Testis (tissue), 3 donors: ENCODE measurements around the gene PSMF1. TPM values are rescaled to one million over a fixed set of nuclear protein-coding genes. Genes with fewer than 3 reads are reported as not detected.

Source experiments
- DNase-seq: peaks from one replicate; pipeline ENCODE4 v3.0.0-alpha.2; 2019
- H3K27ac ChIP-seq, 2 donors: fragments of 200-600 bp; sonication (generic); one replicate each; pipeline ENCODE4 v1.5.1; 2019
- H3K27me3 ChIP-seq: fragments of 200-600 bp; sonication (generic); one replicate; pipeline ENCODE4 v1.5.1; 2019
- H3K36me3 ChIP-seq: fragments of 200-600 bp; sonication (generic); one replicate; pipeline ENCODE4 v1.5.1; 2017; ENCODE audit warnings: low read depth; ENCODE audit errors: missing control alignments
- H3K4me1 ChIP-seq: fragments of 200-600 bp; sonication (generic); one replicate; pipeline ENCODE4 v1.5.1; 2019
- H3K4me3 ChIP-seq, 2 donors: fragments of 200-600 bp; sonication (generic); one replicate each; pipeline ENCODE4 v1.5.1; 2017 to 2019
- H3K9me3 ChIP-seq: fragments of 200-600 bp; sonication (generic); one replicate; pipeline ENCODE4 v1.5.1; 2017
- POLR2A ChIP-seq: fragments of 450-650 bp; IDR thresholded peaks from one replicate; pipeline ENCODE4 v1.6.1; 2017; ENCODE audit warnings: antibody characterized with exemption, mild to moderate bottlenecking, moderate library complexity
- WGBS, 2 donors: methylation state at CpG; one replicate each; pipeline ENCODE4 v1.1.5; 2018; 5-methylcytosine and 5-hydroxymethylcytosine counted together
- intact Hi-C: fragments of 100-400 bp; cut with DNase I; formaldehyde crosslinking; loops from one replicate; pipeline ENCODE4 v1.15.1; 2023; ENCODE audit warnings: low total_unique reads
- polyA plus RNA-seq: library from polyadenylated mRNA; stranded (reverse); fragments of 350-450 nt; fragmentation: Illumina TruSeq; extraction: RNeasy Lipid Tissue Mini Kit (QIAGEN cat#74804); gene quantifications from one replicate; pipeline ENCODE4 v1.2.3, GENCODE V29; 2014; ENCODE audit warnings: low read depth, low replicate concordance; ENCODE audit not compliant: insufficient read depth
- total RNA-seq, 2 donors: library from RNA; depleted of rRNA; stranded (reverse); fragments of >200 nt; gene quantifications; one replicate each; pipeline ENCODE4 v1.2.3, GENCODE V29; 2016
- TF ChIP-seq, protein P1 (sequence below), 3 experiments: fragments of 450-650 bp in 2 of 3; fragments of 200-600 bp in 1 of 3; sonication (generic) in 1 of 3; IDR thresholded peaks; one replicate each; pipeline ENCODE4 v1.5.1; 2016 to 2019; ENCODE audit warnings: antibody characterized with exemption in 3 of 3, mild to moderate bottlenecking in 2 of 3, moderate library complexity in 1 of 3

The PSMF1 gene
- total and polyA plus RNA-seq, 3 donors from 2014 or later = 265 to 380 (median 331) TPM

- TF ChIP-seq POLR2A = no peak
- TF ChIP-seq, protein P1, sequence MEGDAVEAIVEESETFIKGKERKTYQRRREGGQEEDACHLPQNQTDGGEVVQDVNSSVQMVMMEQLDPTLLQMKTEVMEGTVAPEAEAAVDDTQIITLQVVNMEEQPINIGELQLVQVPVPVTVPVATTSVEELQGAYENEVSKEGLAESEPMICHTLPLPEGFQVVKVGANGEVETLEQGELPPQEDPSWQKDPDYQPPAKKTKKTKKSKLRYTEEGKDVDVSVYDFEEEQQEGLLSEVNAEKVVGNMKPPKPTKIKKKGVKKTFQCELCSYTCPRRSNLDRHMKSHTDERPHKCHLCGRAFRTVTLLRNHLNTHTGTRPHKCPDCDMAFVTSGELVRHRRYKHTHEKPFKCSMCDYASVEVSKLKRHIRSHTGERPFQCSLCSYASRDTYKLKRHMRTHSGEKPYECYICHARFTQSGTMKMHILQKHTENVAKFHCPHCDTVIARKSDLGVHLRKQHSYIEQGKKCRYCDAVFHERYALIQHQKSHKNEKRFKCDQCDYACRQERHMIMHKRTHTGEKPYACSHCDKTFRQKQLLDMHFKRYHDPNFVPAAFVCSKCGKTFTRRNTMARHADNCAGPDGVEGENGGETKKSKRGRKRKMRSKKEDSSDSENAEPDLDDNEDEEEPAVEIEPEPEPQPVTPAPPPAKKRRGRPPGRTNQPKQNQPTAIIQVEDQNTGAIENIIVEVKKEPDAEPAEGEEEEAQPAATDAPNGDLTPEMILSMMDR (IDR thresholded peaks at IDR 0.05) = no peak
- Histone ChIP-seq H3K9me3 (no peaks in the 10 kb centered on the region), H3K27me3 (no peaks in the 10 kb centered on the region), H3K4me3 (no peak overlapping the region), H3K27ac (no peak overlapping the region), H3K36me3 (no peaks in the 10 kb centered on the region), H3K4me1 (no peaks in the 10 kb centered on the region)
- no peak for DNase-seq
- 53 to 70% methylated on average over 10 to 13 of the region's 13 CpGs for WGBS, 2 donors
- intact Hi-C loops = no loop called here
These were observed 68.1 kb downstream of the PSMF1 start for GRCh38 chr20:1186367-1186991.

DNA sequence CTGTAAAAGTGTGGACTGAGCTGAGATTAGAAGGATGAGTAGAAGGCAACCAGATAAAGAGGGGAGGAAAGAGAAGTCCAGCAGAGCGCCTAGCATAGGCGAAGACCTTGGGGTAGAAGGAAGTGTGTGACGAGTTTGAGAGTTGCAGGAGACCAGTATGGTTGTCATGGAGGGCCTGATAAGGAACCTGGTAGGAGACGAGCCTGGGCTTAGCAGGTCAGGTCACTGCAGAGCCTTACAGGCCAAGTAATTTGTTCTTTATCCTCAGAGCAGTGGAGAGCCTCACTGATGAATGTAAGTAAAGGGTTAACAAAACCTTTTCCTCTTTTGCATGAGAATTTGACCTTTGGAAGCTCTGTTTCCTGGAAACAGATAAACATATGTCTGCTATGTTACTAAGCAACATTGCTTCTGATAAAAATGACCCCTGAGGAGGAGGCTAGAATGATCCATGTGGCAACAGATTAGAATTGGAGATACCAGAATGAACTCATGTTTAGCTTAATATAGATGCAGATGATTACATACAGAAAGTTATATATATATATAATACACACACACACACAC lies 69.3 kb downstream of the PSMF1 start:
- no peak overlapping the region for H3K4me3 ChIP-seq
- DNase-seq = no peak
- TF ChIP-seq, protein P1 (IDR thresholded peaks at IDR 0.05) = no peak
- TF ChIP-seq POLR2A = no peak
- H3K27ac ChIP-seq = no peak overlapping the region
- no peaks in the 10 kb centered on the region for H3K27me3 ChIP-seq
- no peaks in the 10 kb centered on the region for H3K4me1 ChIP-seq
- intact Hi-C loops = no loop called here
- no peaks in the 10 kb centered on the region for H3K36me3 ChIP-seq
- 66 to 80% methylated on average over 4 of the region's 4 CpGs for whole genome bisulfite sequencing, 2 donors
- no peaks in the 10 kb centered on the region for H3K9me3 ChIP-seq

GRCh38 chr20:1188347-1188746 lies 69.9 kb downstream of the PSMF1 start:
- Histone ChIP-seq H3K27me3 (no peaks in the 10 kb centered on the region), H3K36me3 (no peaks in the 10 kb centered on the region), H3K9me3 (no peaks in the 10 kb centered on the region), H3K4me1 (no peaks in the 10 kb centered on the region), H3K27ac (no peak overlapping the region), H3K4me3 (no peak overlapping the region)
- TF ChIP-seq, protein P1 (IDR thresholded peaks at IDR 0.05) = no peak
- no peak for TF ChIP-seq POLR2A
- intact Hi-C loops = no loop called here
- DNase-seq = no peak
- 77 to 100% methylated on average over 1 of the region's 1 CpG for WGBS, 2 donors

DNA sequence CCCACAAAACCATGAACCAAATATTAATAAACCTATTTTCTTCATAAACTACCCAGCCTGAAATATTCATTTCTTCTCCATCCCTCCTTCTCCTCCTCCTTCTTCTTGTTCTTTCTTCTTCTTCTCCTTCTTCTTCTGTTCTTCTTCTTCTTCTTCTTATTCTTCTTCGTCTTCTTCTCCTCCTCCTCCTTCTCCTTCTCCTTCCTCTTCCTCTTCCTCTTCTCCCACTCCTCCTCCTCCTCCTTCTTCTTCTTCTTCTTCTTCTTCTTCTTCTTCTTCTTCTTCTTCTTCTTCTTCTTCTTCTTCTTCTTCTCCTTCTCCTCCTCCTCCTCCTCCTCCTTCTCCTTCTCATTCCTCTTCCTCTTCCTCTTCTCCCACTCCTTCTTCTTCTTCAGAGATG lies 71.4 kb downstream of the PSMF1 start:
- no peaks in the 10 kb centered on the region for H3K9me3 ChIP-seq
- no peak overlapping the region for H3K4me3 ChIP-seq
- TF ChIP-seq, protein P1 (IDR thresholded peaks at IDR 0.05) = no peak
- no peak for TF ChIP-seq POLR2A
- intact Hi-C loops = no loop called here
- H3K36me3 ChIP-seq = no peaks in the 10 kb centered on the region
- no peak overlapping the region for H3K27ac ChIP-seq
- WGBS, 2 donors = 71 to 79% methylated on average over 1 of the region's 1 CpG
- no peaks in the 10 kb centered on the region for H3K27me3 ChIP-seq
- DNase-seq = no peak
- no peaks in the 10 kb centered on the region for H3K4me1 ChIP-seq

DNA sequence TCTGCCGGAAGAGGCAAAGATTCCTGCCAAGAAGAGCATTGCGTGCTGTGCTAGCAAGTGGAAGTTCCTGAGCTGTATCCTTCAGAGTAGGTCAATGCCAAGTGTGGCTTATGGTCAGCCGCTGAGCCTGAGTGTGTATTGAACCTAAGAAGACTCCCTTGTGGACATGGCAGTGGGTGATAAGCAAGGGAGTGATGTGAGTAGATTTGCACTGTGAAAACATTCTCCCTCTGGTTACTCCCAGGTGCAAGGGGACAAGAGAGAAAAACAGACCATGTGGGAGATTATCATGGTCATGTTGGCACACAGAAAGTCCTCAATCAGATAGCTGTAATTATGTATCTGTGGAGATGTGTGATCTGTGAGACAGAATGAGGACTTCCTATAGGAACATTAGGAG lies 72.4 kb downstream of the PSMF1 start:
- no peaks in the 10 kb centered on the region for H3K27me3 ChIP-seq
- H3K4me1 ChIP-seq = no peaks in the 10 kb centered on the region
- no peaks in the 10 kb centered on the region for H3K36me3 ChIP-seq
- no peak for DNase-seq
- H3K27ac ChIP-seq = no peak overlapping the region
- TF ChIP-seq, protein P1 (IDR thresholded peaks at IDR 0.05) = no peak
- intact Hi-C loops = no loop called here
- no peak overlapping the region for H3K4me3 ChIP-seq
- H3K9me3 ChIP-seq = no peaks in the 10 kb centered on the region
- WGBS, 2 donors = 77 to 93% methylated on average over 3 of the region's 3 CpGs
